Type B pancreatic cell (in vitro differentiated cells): ENCODE measurements around the gene KLHL11. TPM values are rescaled to one million over a fixed set of nuclear protein-coding genes. Genes with fewer than 3 reads are reported as not detected.

ENCODE experiments used
- DNase-seq: peaks from one replicate; pipeline ENCODE4 v3.0.0; 2021; ENCODE audit warnings: mixed read lengths; ENCODE audit not compliant: unreplicated experiment; ENCODE audit errors: extremely low spot score
- H3K27ac Mint-ChIP-seq: 2 replicates; pipeline ENCODE4 v1.8.0; 2021; ENCODE audit warnings: mild to moderate bottlenecking, mixed read lengths
- H3K27me3 Mint-ChIP-seq: 2 replicates; pipeline ENCODE4 v1.8.0; 2021; ENCODE audit warnings: mixed read lengths
- H3K36me3 Mint-ChIP-seq: 2 replicates; pipeline ENCODE4 v1.8.0; 2021; ENCODE audit warnings: mixed read lengths
- H3K4me1 Mint-ChIP-seq: one replicate; pipeline ENCODE4 v1.8.0; 2021; ENCODE audit warnings: mixed read lengths; ENCODE audit not compliant: unreplicated experiment
- H3K4me3 Mint-ChIP-seq: 2 replicates; pipeline ENCODE4 v1.8.0; 2021; ENCODE audit warnings: mild to moderate bottlenecking, mixed read lengths
- H3K9me3 Mint-ChIP-seq: 2 replicates; pipeline ENCODE4 v1.8.0; 2021; ENCODE audit warnings: mixed read lengths
- total RNA-seq: library from RNA; stranded (reverse); gene quantifications from 2 replicates; pipeline ENCODE4 v1.2.1, GENCODE V29; 2021; ENCODE audit warnings: low replicate concordance
- TF ChIP-seq, protein P1 (sequence below): fragments of 200-600 bp; sonication (generic); conservative IDR thresholded peaks from 2 replicates; pipeline ENCODE4 v1.5.0; 2021; ENCODE audit warnings: antibody characterized with exemption, mild to moderate bottlenecking

Gene KLHL11
- total RNA-seq, 1 donor from 2014 or later: 20.6 TPM

DNA sequence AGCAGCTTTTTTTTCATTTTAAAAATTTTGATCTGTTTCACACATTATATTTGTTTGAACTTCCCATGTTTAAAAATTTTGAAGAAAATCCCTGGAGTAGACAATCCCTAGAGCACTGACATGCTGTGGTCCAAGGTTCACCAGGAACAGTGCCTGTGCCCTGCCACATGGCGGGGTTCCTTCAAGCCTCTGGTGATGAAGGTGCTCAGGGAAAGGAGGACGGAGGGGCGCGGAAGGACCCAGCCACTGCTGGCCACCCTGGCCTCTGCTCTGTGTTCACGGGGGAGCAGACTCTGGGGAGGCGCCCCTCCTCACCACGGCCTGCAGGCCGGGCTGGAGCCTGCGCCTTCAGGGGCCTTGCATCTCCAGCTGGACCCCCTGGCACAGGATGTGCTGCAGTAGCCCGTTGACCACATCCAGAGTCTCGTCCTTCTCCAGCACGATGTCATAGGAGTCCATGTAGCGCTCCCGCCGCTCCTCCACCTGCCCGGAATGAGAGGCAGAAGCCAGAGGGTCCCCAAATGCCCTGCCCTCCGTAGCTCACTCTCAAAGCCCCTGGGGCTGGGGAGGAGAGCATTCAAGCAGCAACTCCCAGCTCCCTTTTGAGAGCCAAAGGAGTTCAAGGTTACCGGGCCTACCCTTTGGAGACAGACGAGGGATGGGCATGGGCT lies 39.9 kb downstream of the KLHL11 start:
- TF ChIP-seq, protein P1, sequence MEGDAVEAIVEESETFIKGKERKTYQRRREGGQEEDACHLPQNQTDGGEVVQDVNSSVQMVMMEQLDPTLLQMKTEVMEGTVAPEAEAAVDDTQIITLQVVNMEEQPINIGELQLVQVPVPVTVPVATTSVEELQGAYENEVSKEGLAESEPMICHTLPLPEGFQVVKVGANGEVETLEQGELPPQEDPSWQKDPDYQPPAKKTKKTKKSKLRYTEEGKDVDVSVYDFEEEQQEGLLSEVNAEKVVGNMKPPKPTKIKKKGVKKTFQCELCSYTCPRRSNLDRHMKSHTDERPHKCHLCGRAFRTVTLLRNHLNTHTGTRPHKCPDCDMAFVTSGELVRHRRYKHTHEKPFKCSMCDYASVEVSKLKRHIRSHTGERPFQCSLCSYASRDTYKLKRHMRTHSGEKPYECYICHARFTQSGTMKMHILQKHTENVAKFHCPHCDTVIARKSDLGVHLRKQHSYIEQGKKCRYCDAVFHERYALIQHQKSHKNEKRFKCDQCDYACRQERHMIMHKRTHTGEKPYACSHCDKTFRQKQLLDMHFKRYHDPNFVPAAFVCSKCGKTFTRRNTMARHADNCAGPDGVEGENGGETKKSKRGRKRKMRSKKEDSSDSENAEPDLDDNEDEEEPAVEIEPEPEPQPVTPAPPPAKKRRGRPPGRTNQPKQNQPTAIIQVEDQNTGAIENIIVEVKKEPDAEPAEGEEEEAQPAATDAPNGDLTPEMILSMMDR: no peak
- Mint-ChIP-seq H3K27me3 (no peaks in the 10 kb centered on the region), H3K36me3 (peaks cover 9% of the 10 kb centered on the region), H3K9me3 (no peaks in the 10 kb centered on the region), H3K4me3 (no peak overlapping the region), H3K4me1 (peaks cover 4% of the 10 kb centered on the region), H3K27ac (no peak overlapping the region)
- no peak for DNase-seq

DNA sequence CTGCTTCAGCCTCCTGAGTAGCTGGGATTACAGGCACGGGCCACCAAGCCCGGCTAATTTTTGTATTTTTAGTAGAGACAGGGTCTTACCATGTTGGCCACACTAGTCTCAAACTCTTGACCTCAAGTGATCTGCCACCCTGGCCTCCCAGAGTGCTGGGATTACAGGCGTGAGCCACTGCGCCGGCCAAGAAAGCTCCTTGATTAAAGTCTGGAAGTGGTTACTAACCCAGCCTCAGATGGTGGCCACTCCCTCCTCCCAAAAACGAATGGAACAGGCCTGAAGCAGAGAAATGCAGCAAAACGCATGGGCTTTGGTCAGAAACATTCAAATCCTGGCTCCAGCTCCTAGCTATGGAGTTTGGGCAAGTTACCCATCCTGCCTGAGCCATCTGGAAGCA lies 41.1 kb downstream of the KLHL11 start:
- Mint-ChIP-seq H3K4me1 (peaks cover 4% of the 10 kb centered on the region), H3K9me3 (no peaks in the 10 kb centered on the region), H3K27me3 (no peaks in the 10 kb centered on the region), H3K36me3 (peaks cover 9% of the 10 kb centered on the region), H3K4me3 (no peak overlapping the region), H3K27ac (no peak overlapping the region)
- TF ChIP-seq, protein P1: no peak
- no peak for DNase-seq

DNA sequence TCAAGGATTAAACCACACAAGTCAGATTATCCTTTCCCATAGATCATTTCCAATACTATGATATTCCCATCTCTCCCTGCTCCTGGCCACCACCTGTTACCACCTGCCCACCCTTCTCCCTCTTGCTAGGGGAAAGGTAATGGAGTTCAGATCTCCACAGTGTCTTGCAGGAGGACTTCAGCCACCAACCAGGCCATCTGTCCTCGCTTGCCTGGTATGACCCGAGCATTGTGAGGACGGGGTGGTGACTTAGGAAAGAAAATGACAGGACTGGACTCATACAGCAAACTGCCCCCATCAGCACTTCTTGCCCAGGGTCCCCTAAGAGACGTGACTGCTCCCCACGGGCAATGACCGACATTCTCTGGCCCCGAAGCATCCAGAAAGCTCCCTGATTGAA lies 41.6 kb downstream of the KLHL11 start:
- no peak overlapping the region for H3K27ac Mint-ChIP-seq
- H3K27me3 Mint-ChIP-seq: no peaks in the 10 kb centered on the region
- H3K9me3 Mint-ChIP-seq: no peaks in the 10 kb centered on the region
- DNase-seq: no peak
- H3K4me3 Mint-ChIP-seq: no peak overlapping the region
- H3K4me1 Mint-ChIP-seq: peaks cover 4% of the 10 kb centered on the region
- TF ChIP-seq, protein P1: no peak
- peaks cover 7% of the 10 kb centered on the region for H3K36me3 Mint-ChIP-seq

DNA sequence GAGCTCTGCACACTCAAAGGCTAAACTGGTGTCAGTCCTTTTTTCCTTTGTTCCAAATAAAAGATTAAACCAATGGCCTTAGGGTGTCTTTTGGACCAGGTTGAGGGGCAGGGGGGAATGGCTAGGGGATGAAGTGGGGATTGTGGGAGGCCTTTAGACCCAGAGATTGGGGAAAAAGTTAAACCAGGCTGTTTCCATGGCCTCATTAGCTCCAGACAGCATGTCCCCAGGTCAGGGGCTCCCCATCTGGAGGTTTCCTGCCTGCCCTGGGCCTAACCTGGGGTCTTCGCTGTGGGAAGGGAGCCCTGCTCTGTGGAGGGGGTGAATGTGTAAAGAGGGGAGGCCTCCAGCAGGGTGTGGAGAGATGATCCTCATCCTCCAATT lies 42.1 kb downstream of the KLHL11 start:
- H3K4me3 Mint-ChIP-seq: no peak overlapping the region
- H3K9me3 Mint-ChIP-seq: no peaks in the 10 kb centered on the region
- no peaks in the 10 kb centered on the region for H3K27me3 Mint-ChIP-seq
- peaks cover 6% of the 10 kb centered on the region for H3K36me3 Mint-ChIP-seq
- no peak overlapping the region for H3K27ac Mint-ChIP-seq
- DNase-seq: no peak
- TF ChIP-seq, protein P1: no peak
- peaks cover 4% of the 10 kb centered on the region for H3K4me1 Mint-ChIP-seq

DNA sequence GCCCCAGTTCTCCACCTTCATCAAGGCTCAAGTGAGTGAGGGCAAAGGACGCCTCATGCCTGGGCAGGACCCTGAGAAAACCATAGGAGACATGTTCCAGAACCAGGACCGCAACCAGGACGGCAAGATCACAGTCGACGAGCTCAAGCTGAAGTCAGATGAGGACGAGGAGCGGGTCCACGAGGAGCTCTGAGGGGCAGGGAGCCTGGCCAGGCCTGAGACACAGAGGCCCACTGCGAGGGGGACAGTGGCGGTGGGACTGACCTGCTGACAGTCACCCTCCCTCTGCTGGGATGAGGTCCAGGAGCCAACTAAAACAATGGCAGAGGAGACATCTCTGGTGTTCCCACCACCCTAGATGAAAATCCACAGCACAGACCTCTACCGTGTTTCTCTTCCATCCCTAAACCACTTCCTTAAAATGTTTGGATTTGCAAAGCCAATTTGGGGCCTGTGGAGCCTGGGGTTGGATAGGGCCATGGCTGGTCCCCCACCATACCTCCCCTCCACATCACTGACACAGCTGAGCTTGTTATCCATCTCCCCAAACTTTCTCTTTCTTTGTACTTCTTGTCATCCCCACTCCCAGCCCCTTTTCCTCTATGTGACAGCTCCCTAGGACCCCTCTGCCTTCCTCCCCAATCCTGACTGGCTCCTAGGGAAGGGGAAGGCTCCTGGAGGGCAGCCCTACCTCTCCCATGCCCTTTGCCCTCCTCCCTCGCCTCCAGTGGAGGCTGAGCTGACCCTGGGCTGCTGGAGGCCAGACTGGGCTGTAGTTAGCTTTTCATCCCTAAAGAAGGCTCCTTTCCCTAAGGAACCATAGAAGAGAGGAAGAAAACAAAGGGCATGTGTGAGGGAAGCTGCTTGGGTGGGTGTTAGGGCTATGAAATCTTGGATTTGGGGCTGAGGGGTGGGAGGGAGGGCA lies 42.7 kb downstream of the KLHL11 start:
- no peak overlapping the region for H3K4me3 Mint-ChIP-seq
- H3K9me3 Mint-ChIP-seq: no peaks in the 10 kb centered on the region
- peaks cover 6% of the 10 kb centered on the region for H3K36me3 Mint-ChIP-seq
- peaks cover 4% of the 10 kb centered on the region for H3K4me1 Mint-ChIP-seq
- H3K27ac Mint-ChIP-seq: no peak overlapping the region
- TF ChIP-seq, protein P1: no peak
- no peaks in the 10 kb centered on the region for H3K27me3 Mint-ChIP-seq
- no peak for DNase-seq
